Measurements from ENCODE around the gene CHD3. TPM values are rescaled to one million over a fixed set of nuclear protein-coding genes. Genes with fewer than 3 reads are reported as not detected.

The CHD3 gene
- 85.9 and 102 TPM in 2 replicates for total RNA-seq (2013; cell fraction: nucleolus; rRNA removed)
- total RNA-seq (2014; rRNA removed) (53.9 and 58.8 TPM in 2 replicates), total RNA-seq (2014; rRNA removed; fragmentation: Illumina TruSeq; extraction: Trizol) (36.8 and 37.4 TPM in 2 replicates), total RNA-seq (2021) (77.5 and 86.8 TPM in 2 replicates), polyA plus RNA-seq (2011; rRNA removed) (32.2 and 40.8 TPM in 2 replicates), polyA plus RNA-seq (2014; fragmentation: Illumina TruSeq; extraction: Trizol) (53.9 and 56.1 TPM in 2 replicates), polyA plus RNA-seq (2014; fragmentation: Nextera tagmentation; extraction: Ambion mirVana) (1 to 10 TPM; 1.4 to 3.3 TPM), polyA plus RNA-seq (2014; rRNA removed) (55.1 and 69.0 TPM in 2 replicates), polyA plus RNA-seq (2016; fragmentation: Nextera tagmentation; extraction: Ambion mirVana) (10 to 100 TPM; 13.2 to 14.4 TPM), polyA minus RNA-seq (2011; rRNA and poly(A)+ RNA removed) (62.9 and 77.4 TPM in 2 replicates), Bru-seq, nascent RNA (percentile 81 among the genes with signal in this experiment), BruChase-seq, experiment 1, labeled RNA remaining after a 6-hour chase (percentile 95 among the genes with signal in this experiment), BruChase-seq, experiment 2, labeled RNA remaining after a 2-hour chase (percentile 87 among the genes with signal in this experiment)
- polyA plus RNA-seq (2011; ENCODE audit: low read depth), result 32.2 TPM
- polyA plus RNA-seq (2011; cell fraction: cytosol; rRNA removed), result 54.9 and 68.6 TPM in 2 replicates
- 210 and 271 TPM in 2 replicates for polyA plus RNA-seq (2011; cell fraction: nucleus; rRNA removed)
- 61.0 and 78.0 TPM in 2 replicates for polyA plus RNA-seq (2012)
- polyA minus RNA-seq (2011; cell fraction: cytosol; rRNA and poly(A)+ RNA removed), result 29.1 and 43.7 TPM in 2 replicates
- polyA minus RNA-seq (2011; cell fraction: nucleus; rRNA and poly(A)+ RNA removed), result 36.8 and 69.3 TPM in 2 replicates
- long read RNA-seq, experiment 1, partial matches to known transcripts, result 10 of 11 reads
- long read RNA-seq, experiment 1, other reads (novel, unspliced or antisense), result 1 of 11 reads
- long read RNA-seq, experiment 2, result 0 reads

DNA sequence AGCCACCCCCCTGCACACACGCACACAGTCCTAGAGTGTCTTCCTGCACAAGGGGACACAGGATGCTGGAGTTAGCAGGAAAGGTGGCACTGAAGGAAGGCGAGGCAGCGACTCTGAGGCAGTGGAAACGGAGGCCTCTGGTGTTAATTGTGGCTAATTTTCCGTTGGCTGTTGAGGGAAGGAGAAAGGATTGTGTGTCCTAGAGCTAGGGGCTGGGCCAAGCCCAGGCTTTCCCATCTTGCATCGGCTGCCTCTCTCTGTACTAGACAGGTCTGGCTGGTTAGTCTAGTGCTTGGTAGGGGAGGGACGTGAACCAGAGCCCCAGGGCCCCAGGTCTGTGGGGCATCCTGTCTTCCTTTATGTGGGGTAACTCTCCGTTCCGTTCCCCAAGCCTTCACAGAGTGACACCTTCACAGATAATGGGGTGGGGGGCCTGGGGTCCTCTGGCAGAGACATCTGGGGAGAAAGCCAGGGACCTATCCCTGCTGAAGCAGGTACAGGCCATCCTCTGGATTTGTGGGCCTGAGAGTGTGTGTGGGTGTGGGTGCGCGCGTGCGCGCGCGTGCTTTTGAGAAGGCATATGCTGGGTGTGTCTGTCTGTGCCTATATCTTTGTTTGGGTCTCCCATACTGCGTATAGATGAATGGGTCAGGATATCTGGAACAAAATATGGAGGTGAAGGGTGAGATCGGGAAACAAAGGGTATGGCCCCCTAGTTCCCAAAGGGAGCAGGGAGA lies at the start of gene CHD3:
Gene CHD3 (plus strand): TSS at position 606 of the 737 bp plus-strand sequence. CDS start 212 bp downstream, outside the sequence.
- peak within 1 kb of the TSS; percentile 84 for H3K4me2 ChIP-seq (ENCODE audit: control insufficient read depth, insufficient read depth)
- peaks cover 6% of the 10 kb centered on the region for H3K4me1 ChIP-seq (ENCODE audit: control insufficient read depth, insufficient read depth, low read length)
- H3K79me2 ChIP-seq (ENCODE audit: control insufficient read depth, insufficient read depth, low read length), result peaks cover 45% of the 10 kb centered on the region
- 60% methylated on average over 18 of the region's 18 CpGs for WGBS (ENCODE audit: insufficient coverage, insufficient replicate concordance, low lambda C conversion rate, missing lambda C conversion rate)
- intact Hi-C loops (cut with micrococcal nuclease; ENCODE audit: unreplicated experiment) (no loop called here), in situ Hi-C loops (cut with MboI) (no loop called here)
- peak within 1 kb of the TSS; percentile 76 for H2AFZ ChIP-seq (ENCODE audit: control insufficient read depth, low read depth, low read length)
- peaks cover 7 to 8% of the 10 kb centered on the region in 2 experiments; a peak in 3 of 4 replicates for H3K36me3 ChIP-seq (ENCODE audit: control insufficient read depth in 2 of 2, insufficient read depth in 2 of 2, low read length in 1 of 2)
- peak within 1 kb of the TSS; percentile 88 for H3K4me3 ChIP-seq
- no peaks in the 10 kb centered on the region for H3K27me3 ChIP-seq (replicated peaks in 1 of 2; ENCODE audit: control insufficient read depth in 2 of 2, insufficient read depth in 2 of 2, low read length in 1 of 2)
- H3K9ac ChIP-seq (ENCODE audit: control insufficient read depth, insufficient read depth, low read length), result peak within 1 kb of the TSS; percentile 52
- TF ChIP-seq ZBTB4 (CRISPR knock-in tag; IDR thresholded peaks at IDR 0.05) (no peak), IKZF1 (conservative IDR thresholded peaks at IDR 0.05) (0 out of 2 replicates have a peak, but pooled peaks have one; percentile 7), MYC (IDR thresholded peaks at IDR 0.05; ENCODE audit: insufficient read depth, insufficient read length, insufficient replicate concordance, low read length, severe bottlenecking) (no peak), POLR2A (IDR thresholded peaks at IDR 0.05; ENCODE audit: low read depth, low read length) (no peak; the same call in 1 of the 2 replicates), HCFC1 (IDR thresholded peaks at IDR 0.05; ENCODE audit: low read length) (peak; percentile 9; the same call in 1 of the 2 replicates)
- TF ChIP-seq, protein P1, sequence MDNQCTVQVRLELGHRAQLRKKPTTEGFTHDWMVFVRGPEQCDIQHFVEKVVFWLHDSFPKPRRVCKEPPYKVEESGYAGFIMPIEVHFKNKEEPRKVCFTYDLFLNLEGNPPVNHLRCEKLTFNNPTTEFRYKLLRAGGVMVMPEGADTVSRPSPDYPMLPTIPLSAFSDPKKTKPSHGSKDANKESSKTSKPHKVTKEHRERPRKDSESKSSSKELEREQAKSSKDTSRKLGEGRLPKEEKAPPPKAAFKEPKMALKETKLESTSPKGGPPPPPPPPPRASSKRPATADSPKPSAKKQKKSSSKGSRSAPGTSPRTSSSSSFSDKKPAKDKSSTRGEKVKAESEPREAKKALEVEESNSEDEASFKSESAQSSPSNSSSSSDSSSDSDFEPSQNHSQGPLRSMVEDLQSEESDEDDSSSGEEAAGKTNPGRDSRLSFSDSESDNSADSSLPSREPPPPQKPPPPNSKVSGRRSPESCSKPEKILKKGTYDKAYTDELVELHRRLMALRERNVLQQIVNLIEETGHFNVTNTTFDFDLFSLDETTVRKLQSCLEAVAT (IDR thresholded peaks at IDR 0.05), result 0 out of 2 replicates have a peak, but pooled peaks have one; percentile 16
- no peaks in the 10 kb centered on the region for H4K20me1 ChIP-seq (ENCODE audit: control insufficient read depth, insufficient read depth)
- H3K27ac ChIP-seq (ENCODE audit: control insufficient read depth, insufficient read depth), result peak within 1 kb of the TSS; percentile 74
- ChIA-PET CTCF (interaction anchor here (1.5 kb wide), 2 partner anchors 17 to 25 kb away, joined by 3 read pairs; no protein-coding TSS in a partner anchor), POLR2A (no interaction called here), SMC1A (ENCODE audit: uncharacterized antibody, unreplicated experiment) (no interaction called here), RAD21 (ENCODE audit: unreplicated experiment) (no interaction called here)
- DNase-seq (ENCODE audit: low read depth, low spot score) (no peak), ATAC-seq (no peak), FAIRE-seq (no peak)
- H3K9me3 ChIP-seq (replicated peaks; ENCODE audit: control insufficient read depth, insufficient read depth, low read length), result no peaks in the 10 kb centered on the region
- no TSS peak for BruUV-seq (replicated peaks)

Measured in GM12878 (cell line).